PFSK-1 (cell line): ENCODE data around the gene RPSA. TPM values are rescaled to one million over a fixed set of nuclear protein-coding genes. Genes with fewer than 3 reads are reported as not detected.
A peak's percentile ranks its signal among the peaks of the same experiment; 100 is the strongest.

Experiments
- FOXP2 ChIP-seq: optimal IDR thresholded peaks from 2 replicates; pipeline ENCODE3; 2011; ENCODE audit warnings: borderline replicate concordance, control low read depth, inconsistent platforms; ENCODE audit not compliant: insufficient read depth; ENCODE audit errors: extremely low read length, extremely low read depth
- POLR2AphosphoS5 ChIP-seq: IDR thresholded peaks from 2 replicates; pipeline ENCODE4 v1.6.1; 2012; ENCODE audit warnings: low read depth, mild to moderate bottlenecking, control low read depth, low read length, moderate library complexity
- SIN3A ChIP-seq: IDR thresholded peaks from 2 replicates; pipeline ENCODE4 v1.6.1; 2012; ENCODE audit warnings: mild to moderate bottlenecking, low read length, moderate library complexity, borderline replicate concordance; ENCODE audit not compliant: insufficient read depth
- TAF1 ChIP-seq: IDR thresholded peaks from 2 replicates; pipeline ENCODE4 v1.6.1; 2012; ENCODE audit warnings: low read length, control low read depth, borderline replicate concordance; ENCODE audit not compliant: insufficient read depth
- polyA plus RNA-seq: library from polyadenylated mRNA; unstranded; fragments of >200 nt; gene quantifications from one replicate; pipeline ENCODE4 v1.2.1, GENCODE V29; 2012; ENCODE audit warnings: low read depth, missing spikeins; ENCODE audit not compliant: insufficient read length
- TF ChIP-seq, protein P1 (sequence below), 2 experiments: IDR thresholded peaks; 2 replicates each; pipeline versions ENCODE4 v1.6.1 to v1.8.0; 2011 to 2012; ENCODE audit warnings: low read depth in 2 of 2, low read length in 2 of 2, control low read depth in 1 of 2, inconsistent platforms in 1 of 2, mild to moderate bottlenecking in 1 of 2, moderate library complexity in 1 of 2; ENCODE audit not compliant: insufficient read depth in 1 of 2

RPSA gene
- polyA plus RNA-seq = 1,501 TPM

GRCh38 chr3:39406368-39407258 lies at the start of gene RPSA:
Gene RPSA, plus strand, starts transcription at chr3:39406720. Its CDS starts 934 bp downstream, at chr3:39407654.
- peak; percentile 55; the same call in 1 of the 2 replicates for TF ChIP-seq SIN3A
- TF ChIP-seq, protein P1, sequence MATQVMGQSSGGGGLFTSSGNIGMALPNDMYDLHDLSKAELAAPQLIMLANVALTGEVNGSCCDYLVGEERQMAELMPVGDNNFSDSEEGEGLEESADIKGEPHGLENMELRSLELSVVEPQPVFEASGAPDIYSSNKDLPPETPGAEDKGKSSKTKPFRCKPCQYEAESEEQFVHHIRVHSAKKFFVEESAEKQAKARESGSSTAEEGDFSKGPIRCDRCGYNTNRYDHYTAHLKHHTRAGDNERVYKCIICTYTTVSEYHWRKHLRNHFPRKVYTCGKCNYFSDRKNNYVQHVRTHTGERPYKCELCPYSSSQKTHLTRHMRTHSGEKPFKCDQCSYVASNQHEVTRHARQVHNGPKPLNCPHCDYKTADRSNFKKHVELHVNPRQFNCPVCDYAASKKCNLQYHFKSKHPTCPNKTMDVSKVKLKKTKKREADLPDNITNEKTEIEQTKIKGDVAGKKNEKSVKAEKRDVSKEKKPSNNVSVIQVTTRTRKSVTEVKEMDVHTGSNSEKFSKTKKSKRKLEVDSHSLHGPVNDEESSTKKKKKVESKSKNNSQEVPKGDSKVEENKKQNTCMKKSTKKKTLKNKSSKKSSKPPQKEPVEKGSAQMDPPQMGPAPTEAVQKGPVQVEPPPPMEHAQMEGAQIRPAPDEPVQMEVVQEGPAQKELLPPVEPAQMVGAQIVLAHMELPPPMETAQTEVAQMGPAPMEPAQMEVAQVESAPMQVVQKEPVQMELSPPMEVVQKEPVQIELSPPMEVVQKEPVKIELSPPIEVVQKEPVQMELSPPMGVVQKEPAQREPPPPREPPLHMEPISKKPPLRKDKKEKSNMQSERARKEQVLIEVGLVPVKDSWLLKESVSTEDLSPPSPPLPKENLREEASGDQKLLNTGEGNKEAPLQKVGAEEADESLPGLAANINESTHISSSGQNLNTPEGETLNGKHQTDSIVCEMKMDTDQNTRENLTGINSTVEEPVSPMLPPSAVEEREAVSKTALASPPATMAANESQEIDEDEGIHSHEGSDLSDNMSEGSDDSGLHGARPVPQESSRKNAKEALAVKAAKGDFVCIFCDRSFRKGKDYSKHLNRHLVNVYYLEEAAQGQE (IDR thresholded peaks at IDR 0.05; ENCODE audit: insufficient read depth in 1 of 2, low read depth in 2 of 2, low read length in 2 of 2) = peak in 1 of 2 experiments; percentile 66; a peak in 1 of 4 replicates
- peak; percentile 99 for TF ChIP-seq TAF1
- TF ChIP-seq FOXP2 = no peak
- peak; percentile 99 for TF ChIP-seq POLR2AphosphoS5

DNA sequence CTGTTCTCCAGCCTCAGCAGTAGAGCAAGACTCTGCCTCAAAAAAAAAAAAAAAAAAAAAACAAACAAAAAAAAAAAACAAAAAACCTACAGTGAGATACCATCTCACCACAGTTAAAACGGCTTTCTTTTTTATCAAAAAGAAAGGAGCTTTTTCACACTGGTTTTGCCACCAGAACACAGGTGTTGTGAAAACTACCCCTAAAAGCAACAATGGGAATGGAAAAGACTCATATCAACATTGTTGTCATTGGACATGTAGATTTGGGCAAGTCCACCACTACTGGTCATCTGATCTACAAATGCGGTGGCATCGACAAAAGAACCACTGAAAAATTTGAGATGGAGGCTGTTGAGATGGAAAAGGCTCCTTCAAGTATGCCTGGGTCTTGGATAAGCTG lies 48.2 kb upstream of the RPSA start:
- TF ChIP-seq SIN3A (no peak), FOXP2 (no peak), TAF1 (no peak)
- TF ChIP-seq, protein P1 (IDR thresholded peaks at IDR 0.05; ENCODE audit: insufficient read depth in 1 of 2, low read depth in 2 of 2, low read length in 2 of 2) = no peak

DNA sequence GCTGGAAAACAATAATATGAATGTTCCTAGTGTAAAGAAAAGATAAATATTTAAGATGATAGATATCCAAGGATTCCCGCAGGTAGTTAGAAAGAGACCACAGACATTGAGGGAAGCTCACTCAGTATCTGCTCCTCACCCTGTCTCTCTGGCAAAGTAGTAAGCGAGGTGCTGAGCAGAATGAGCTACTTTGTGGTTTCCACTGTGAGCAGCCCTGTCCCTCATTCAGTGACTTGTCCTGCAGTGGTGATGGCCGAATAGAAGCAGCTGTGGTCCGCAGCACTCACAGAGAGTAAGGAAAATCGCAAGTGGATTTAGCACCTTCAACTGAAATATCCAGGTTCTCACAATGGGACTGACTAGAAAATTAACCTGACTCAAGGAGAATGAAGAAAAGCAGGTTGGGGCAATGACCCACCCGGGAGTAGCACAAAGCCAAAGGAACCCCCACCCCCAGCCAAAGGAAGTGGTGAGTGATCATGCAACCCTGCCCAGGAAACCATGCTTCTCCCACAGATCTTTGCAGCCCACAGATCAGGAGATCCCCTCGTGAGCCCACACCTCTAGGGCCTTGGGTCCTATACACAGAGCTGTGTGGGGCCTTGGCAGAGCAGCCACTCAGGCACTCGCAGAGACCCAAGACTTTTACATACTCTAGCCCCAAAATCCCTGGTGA lies 45.1 kb upstream of the RPSA start:
- TF ChIP-seq SIN3A = no peak
- no peak for TF ChIP-seq POLR2AphosphoS5
- TF ChIP-seq, protein P1 (IDR thresholded peaks at IDR 0.05; ENCODE audit: insufficient read depth in 1 of 2, low read depth in 2 of 2, low read length in 2 of 2) = no peak
- TF ChIP-seq TAF1 = no peak
- no peak for TF ChIP-seq FOXP2

- TF ChIP-seq, protein P1 (IDR thresholded peaks at IDR 0.05; ENCODE audit: insufficient read depth in 1 of 2, low read depth in 2 of 2, low read length in 2 of 2) = no peak
- TF ChIP-seq SIN3A = no peak
- no peak for TF ChIP-seq FOXP2
- no peak for TF ChIP-seq POLR2AphosphoS5
- TF ChIP-seq TAF1 = no peak
Observed at GRCh38 chr3:39362192-39362591, 44.3 kb upstream of the RPSA start.
